Uterus (tissue), 4 donors: ENCODE results near the gene CD22. TPM values are rescaled to one million over a fixed set of nuclear protein-coding genes. Genes with fewer than 3 reads are reported as not detected.

ENCODE experiments used
- DNase-seq, 2 donors: peaks; one replicate each; pipeline ENCODE4 v3.0.0-alpha.2; 2019 to 2020
- H3K27ac ChIP-seq, 2 donors: fragments of 200-600 bp; sonication (generic); 1 replicate in 1 of 2; 2 replicates in 1 of 2; pipeline ENCODE4 v1.5.1; 2016 to 2018
- H3K27me3 ChIP-seq, 2 donors: fragments of 200-600 bp; sonication (generic); one replicate each; pipeline ENCODE4 v1.5.1; 2018 to 2019; ENCODE audit warnings: control low read depth in 1 of 2
- H3K36me3 ChIP-seq, 2 donors: fragments of 200-600 bp; sonication (generic); one replicate each; pipeline ENCODE4 v1.5.1; 2019; ENCODE audit warnings: control low read depth in 1 of 2
- H3K4me1 ChIP-seq, 2 donors: fragments of 200-600 bp; sonication (generic); one replicate each; pipeline ENCODE4 v1.5.1; 2018 to 2019; ENCODE audit warnings: control low read depth in 1 of 2
- H3K4me3 ChIP-seq, 2 donors: fragments of 200-600 bp; sonication (generic); 1 replicate in 1 of 2; 2 replicates in 1 of 2; pipeline ENCODE4 v1.5.1; 2018 to 2019; ENCODE audit warnings: mild to moderate bottlenecking in 1 of 2
- H3K9me3 ChIP-seq, 2 donors: fragments of 200-600 bp; sonication (generic); one replicate each; pipeline ENCODE4 v1.5.1; 2019; ENCODE audit warnings: control low read depth in 1 of 2
- POLR2A ChIP-seq, 2 donors: fragments of 450-650 bp; IDR thresholded peaks; one replicate each; pipeline ENCODE4 v1.6.1; 2016; ENCODE audit warnings: antibody characterized with exemption in 2 of 2, mild to moderate bottlenecking in 1 of 2, moderate library complexity in 1 of 2
- intact Hi-C: fragments of 100-400 bp; cut with DNase I; formaldehyde crosslinking; loops from one replicate; pipeline ENCODE4 v1.15.1; 2023; ENCODE audit warnings: low total_unique reads
- total RNA-seq, 4 donors: library from RNA; depleted of rRNA in 3 of 4; stranded (reverse); fragments of >200 nt in 3 of 4; gene quantifications; one replicate each; pipeline versions ENCODE4 v1.1.0 to v1.2.4, GENCODE V29; 2014 to 2023
- TF ChIP-seq, protein P1 (sequence below), 4 experiments: fragments of 200-600 bp in 2 of 4; fragments of 450-650 bp in 2 of 4; sonication (generic) in 2 of 4; IDR thresholded peaks; one replicate each; pipeline ENCODE4 v1.5.1; 2016 to 2019; ENCODE audit warnings: antibody characterized with exemption in 4 of 4, mild to moderate bottlenecking in 2 of 4, moderate library complexity in 1 of 4
- donor health status: DM: yes; HTN: yes; CAD: no.

Gene CD22
- total RNA-seq, 4 donors from 2014 or later: under 0.01 to 9.4 (median 1.3) TPM

DNA sequence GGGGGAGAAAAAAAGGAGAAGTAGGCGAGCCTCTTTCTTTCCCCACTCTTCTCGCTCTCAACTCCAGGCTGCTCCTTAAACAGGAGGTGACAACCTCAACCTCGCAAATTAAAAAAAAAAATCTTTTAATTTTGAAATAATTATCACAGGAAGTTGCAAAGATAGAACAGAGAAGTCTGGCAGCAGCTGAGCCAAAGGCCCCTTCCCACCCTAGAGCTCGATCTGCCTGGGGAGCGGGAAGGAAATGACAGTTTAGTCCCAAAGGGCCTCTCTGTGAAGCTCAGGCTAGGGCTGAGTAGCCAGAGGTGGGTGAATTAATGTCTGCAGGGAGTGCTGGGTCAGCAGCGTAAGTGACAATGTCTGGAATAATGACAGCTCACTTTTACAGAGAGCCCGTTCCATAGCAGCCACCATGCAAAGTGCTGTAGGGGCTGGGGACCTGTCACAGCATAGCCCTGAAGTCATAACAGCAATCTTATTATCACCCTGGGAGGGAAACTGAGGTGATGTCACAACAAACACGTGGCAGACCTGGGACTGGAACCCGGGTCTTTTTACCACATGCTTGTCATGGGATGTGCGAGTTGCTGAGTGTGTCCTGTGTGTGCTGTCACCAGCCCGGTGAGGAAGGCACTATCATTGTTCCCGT, 8.8 kb upstream of the CD22 start:
- H3K36me3 ChIP-seq: no peaks in the 10 kb centered on the region
- no peaks in the 10 kb centered on the region for H3K4me1 ChIP-seq
- H3K9me3 ChIP-seq: no peaks in the 10 kb centered on the region
- intact Hi-C loops: no loop called here
- H3K4me3 ChIP-seq: no peak overlapping the region
- no peak overlapping the region for H3K27ac ChIP-seq
- no peak for DNase-seq
- H3K27me3 ChIP-seq: no peaks in the 10 kb centered on the region
- TF ChIP-seq, protein P1, sequence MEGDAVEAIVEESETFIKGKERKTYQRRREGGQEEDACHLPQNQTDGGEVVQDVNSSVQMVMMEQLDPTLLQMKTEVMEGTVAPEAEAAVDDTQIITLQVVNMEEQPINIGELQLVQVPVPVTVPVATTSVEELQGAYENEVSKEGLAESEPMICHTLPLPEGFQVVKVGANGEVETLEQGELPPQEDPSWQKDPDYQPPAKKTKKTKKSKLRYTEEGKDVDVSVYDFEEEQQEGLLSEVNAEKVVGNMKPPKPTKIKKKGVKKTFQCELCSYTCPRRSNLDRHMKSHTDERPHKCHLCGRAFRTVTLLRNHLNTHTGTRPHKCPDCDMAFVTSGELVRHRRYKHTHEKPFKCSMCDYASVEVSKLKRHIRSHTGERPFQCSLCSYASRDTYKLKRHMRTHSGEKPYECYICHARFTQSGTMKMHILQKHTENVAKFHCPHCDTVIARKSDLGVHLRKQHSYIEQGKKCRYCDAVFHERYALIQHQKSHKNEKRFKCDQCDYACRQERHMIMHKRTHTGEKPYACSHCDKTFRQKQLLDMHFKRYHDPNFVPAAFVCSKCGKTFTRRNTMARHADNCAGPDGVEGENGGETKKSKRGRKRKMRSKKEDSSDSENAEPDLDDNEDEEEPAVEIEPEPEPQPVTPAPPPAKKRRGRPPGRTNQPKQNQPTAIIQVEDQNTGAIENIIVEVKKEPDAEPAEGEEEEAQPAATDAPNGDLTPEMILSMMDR (IDR thresholded peaks at IDR 0.05): no peak
- TF ChIP-seq POLR2A (IDR thresholded peaks at IDR 0.05): no peak

DNA sequence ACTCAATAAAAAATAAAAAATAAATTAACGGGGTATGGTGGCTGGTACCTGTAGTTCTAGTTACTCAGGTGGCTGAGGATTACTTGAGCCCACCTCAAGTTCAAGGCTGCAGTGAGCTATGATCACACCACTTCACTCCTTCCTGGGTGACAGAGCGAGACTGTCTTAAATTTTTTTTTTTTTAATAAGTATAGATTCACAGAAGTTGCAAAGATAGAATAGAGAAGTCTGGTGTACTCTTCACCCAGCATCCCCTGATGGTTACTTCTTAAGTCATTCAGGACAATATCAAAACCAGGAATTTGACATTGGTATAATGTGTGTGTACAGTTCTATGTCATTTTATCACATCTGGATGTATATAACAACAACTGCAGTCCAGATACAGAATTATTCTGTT, 7.7 kb upstream of the CD22 start:
- H3K27ac ChIP-seq: no peak overlapping the region
- intact Hi-C loops: no loop called here
- TF ChIP-seq, protein P1 (IDR thresholded peaks at IDR 0.05): no peak
- TF ChIP-seq POLR2A (IDR thresholded peaks at IDR 0.05): no peak
- no peaks in the 10 kb centered on the region for H3K4me1 ChIP-seq
- no peaks in the 10 kb centered on the region for H3K27me3 ChIP-seq
- DNase-seq: no peak
- H3K4me3 ChIP-seq: no peak overlapping the region
- H3K36me3 ChIP-seq: no peaks in the 10 kb centered on the region
- no peaks in the 10 kb centered on the region for H3K9me3 ChIP-seq

DNA sequence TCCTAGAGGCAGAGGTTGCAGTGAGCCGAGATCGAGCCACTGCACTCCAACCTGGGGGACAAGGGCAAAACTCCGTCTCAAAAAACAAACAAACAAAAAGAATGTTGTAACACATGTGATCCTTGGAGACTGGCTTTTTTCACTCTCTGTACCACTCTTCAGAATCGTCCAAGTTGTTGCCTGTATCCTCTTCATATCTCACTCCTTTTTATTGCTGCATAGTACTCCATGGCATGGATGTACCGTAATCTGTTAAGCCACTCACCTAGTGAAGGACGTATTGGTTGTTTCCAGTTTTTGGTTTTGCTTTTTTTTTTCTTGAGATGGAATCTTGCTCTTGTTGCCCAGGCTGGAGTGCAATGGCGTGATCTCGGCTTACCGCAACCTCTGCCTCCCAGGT, 7.0 kb upstream of the CD22 start:
- TF ChIP-seq, protein P1 (IDR thresholded peaks at IDR 0.05): no peak
- TF ChIP-seq POLR2A (IDR thresholded peaks at IDR 0.05): no peak
- no peak overlapping the region for H3K27ac ChIP-seq
- DNase-seq: no peak
- intact Hi-C loops: no loop called here
- no peaks in the 10 kb centered on the region for H3K4me1 ChIP-seq
- H3K9me3 ChIP-seq: no peaks in the 10 kb centered on the region
- H3K36me3 ChIP-seq: no peaks in the 10 kb centered on the region
- no peak overlapping the region for H3K4me3 ChIP-seq
- H3K27me3 ChIP-seq: no peaks in the 10 kb centered on the region

DNA sequence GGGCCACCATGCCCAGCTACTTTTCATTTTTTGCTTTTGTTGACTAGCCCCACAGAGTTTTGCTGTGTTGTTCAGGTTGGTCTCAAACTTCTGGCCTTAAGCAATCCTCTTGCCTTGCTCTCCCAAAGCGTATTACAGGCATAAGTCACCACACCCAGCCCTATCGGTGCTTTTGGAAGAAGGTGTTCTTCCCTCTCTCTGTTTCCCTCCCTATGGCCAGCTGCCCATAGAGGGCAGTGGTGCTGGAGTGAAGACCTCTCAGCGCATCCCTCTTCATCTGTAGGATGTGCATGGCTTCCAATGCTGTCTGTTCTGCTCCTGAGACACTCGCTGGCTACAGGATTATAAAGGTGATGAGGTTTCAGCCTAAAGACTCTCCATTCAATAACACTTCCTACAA, 1.3 kb upstream of the CD22 start:
- no peaks in the 10 kb centered on the region for H3K36me3 ChIP-seq
- no peaks in the 10 kb centered on the region for H3K27me3 ChIP-seq
- no peak overlapping the region for H3K27ac ChIP-seq
- DNase-seq: no peak
- TF ChIP-seq, protein P1 (IDR thresholded peaks at IDR 0.05): no peak
- no peak for TF ChIP-seq POLR2A (IDR thresholded peaks at IDR 0.05)
- no peak overlapping the region for H3K4me3 ChIP-seq
- intact Hi-C loops: no loop called here
- H3K9me3 ChIP-seq: no peaks in the 10 kb centered on the region
- H3K4me1 ChIP-seq: no peaks in the 10 kb centered on the region

DNA sequence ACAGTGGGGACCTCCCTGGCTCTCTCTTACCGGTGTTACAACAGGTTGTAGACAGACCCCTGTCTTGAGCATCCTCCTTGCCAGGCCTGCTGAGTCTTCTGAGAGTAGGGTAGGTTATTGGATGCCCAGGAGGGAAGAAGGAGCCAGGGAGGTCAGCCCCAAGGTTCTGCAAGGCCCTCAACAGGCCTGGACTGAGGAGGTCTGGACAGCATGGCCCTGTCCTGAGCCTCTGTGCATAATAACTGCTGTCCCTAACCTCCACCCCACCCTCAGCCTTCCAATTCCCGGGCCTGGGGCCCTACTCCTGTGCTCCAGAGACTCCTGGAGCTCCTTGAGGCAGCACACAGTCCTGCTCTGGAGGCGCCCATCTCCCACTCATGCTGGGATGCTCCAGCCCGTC, 336 bp downstream of the CD22 start:
- H3K4me1 ChIP-seq: no peaks in the 10 kb centered on the region
- no peak for DNase-seq

More for the DNA sequence above, 336 bp downstream of the CD22 start:
- intact Hi-C loops: no loop called here
- H3K27ac ChIP-seq: no peak overlapping the region
- no peaks in the 10 kb centered on the region for H3K9me3 ChIP-seq
- no peaks in the 10 kb centered on the region for H3K27me3 ChIP-seq
- TF ChIP-seq POLR2A (IDR thresholded peaks at IDR 0.05): no peak
- TF ChIP-seq, protein P1 (IDR thresholded peaks at IDR 0.05): no peak
- H3K36me3 ChIP-seq: no peaks in the 10 kb centered on the region
- no peak overlapping the region for H3K4me3 ChIP-seq
